Activated CD8-positive, alpha-beta T cell treated with anti-CD3 and anti-CD28 coated beads for 36 hours (primary cell): ENCODE data around the gene SCAF1. TPM values are rescaled to one million over a fixed set of nuclear protein-coding genes. Genes with fewer than 3 reads are reported as not detected.

Experiments
- ATAC-seq: fragments of 200-7000 bp; cut with Tn5 transposase; one replicate; pipeline ENCODE4 v1.10.0; 2021; ENCODE audit warnings: mild to moderate bottlenecking, moderate library complexity
- CTCF ChIA-PET: fragments of 350-600 bp; sonication (Branson Sonifier 250); formaldehyde crosslinking; loops from one replicate; lab custom pipeline; 2021; ENCODE audit warnings: antibody characterized with exemption; lab: Charles Lee
- POLR2A ChIA-PET: fragments of 350-600 bp; sonication (Branson Sonifier 250); formaldehyde crosslinking; loops from one replicate; lab custom pipeline; 2021; ENCODE audit warnings: antibody characterized with exemption; lab: Charles Lee
- DNase-seq: peaks from one replicate; pipeline ENCODE4 v3.0.0-alpha.2; 2020
- H3K27ac Mint-ChIP-seq: one replicate; pipeline ENCODE4 v1.8.0; 2021; ENCODE audit warnings: mild to moderate bottlenecking, mixed read lengths
- H3K27me3 Mint-ChIP-seq: one replicate; pipeline ENCODE4 v1.8.0; 2021; ENCODE audit warnings: mixed read lengths
- H3K36me3 Mint-ChIP-seq: one replicate; pipeline ENCODE4 v1.8.0; 2021; ENCODE audit warnings: low read depth, mixed read lengths
- H3K4me1 Mint-ChIP-seq: one replicate; pipeline ENCODE4 v1.8.0; 2021; ENCODE audit warnings: low read depth, mixed read lengths
- H3K4me3 Mint-ChIP-seq: one replicate; pipeline ENCODE4 v1.8.0; 2021; ENCODE audit warnings: mild to moderate bottlenecking, moderate library complexity, mixed read lengths
- H3K9me3 Mint-ChIP-seq: one replicate; pipeline ENCODE4 v1.8.0; 2021; ENCODE audit warnings: mixed read lengths
- CTCF ChIP-seq: fragments of 200-600 bp; IDR thresholded peaks from one replicate; pipeline ENCODE4 v1.8.0; 2022; ENCODE audit warnings: antibody characterized with exemption, mild to moderate bottlenecking
- intact Hi-C: fragments of 100-400 bp; cut with micrococcal nuclease; formaldehyde crosslinking; loops from one replicate; pipeline ENCODE4 v1.10.0; 2022
- total RNA-seq, 2 experiments: library from RNA; stranded (reverse); gene quantifications; one replicate each; pipeline ENCODE4 v1.2.3, GENCODE V29; 2021

SCAF1 gene
- total RNA-seq, 2 experiments from 2014 or later = 54.5 to 57.2 TPM

GRCh38 chr19:49594157-49594992 is 47.6 kb upstream of the SCAF1 start:
- CTCF ChIA-PET = no interaction called here
- POLR2A ChIA-PET = interaction anchor here (1.1 to 1.9 kb wide), 4 partner anchors 14 to 102 kb away, joined by 3 to 8 read pairs (median 5); partner anchors contain the start of genes NOSIP and SCAF1
- Mint-ChIP-seq H3K27me3 (no peaks in the 10 kb centered on the region), H3K36me3 (peaks cover 19% of the 10 kb centered on the region), H3K27ac (peak overlapping the region; percentile 81), H3K9me3 (no peaks in the 10 kb centered on the region), H3K4me1 (peaks cover 18% of the 10 kb centered on the region), H3K4me3 (peak overlapping the region; percentile 77)
- DNase-seq (no peak), ATAC-seq (no peak)
- intact Hi-C loops = loop anchor here (5.0 kb wide), 1 partner anchor 83 kb away; the partner anchor contains the start of gene PRMT1
- TF ChIP-seq CTCF = no peak

GRCh38 chr19:49594993-49595818 is 46.8 kb upstream of the SCAF1 start:
- Mint-ChIP-seq H3K36me3 (peaks cover 23% of the 10 kb centered on the region), H3K27ac (no peak overlapping the region), H3K4me1 (peaks cover 15% of the 10 kb centered on the region), H3K9me3 (no peaks in the 10 kb centered on the region), H3K4me3 (no peak overlapping the region), H3K27me3 (no peaks in the 10 kb centered on the region)
- ATAC-seq = no peak
- POLR2A ChIA-PET = interaction anchor here (0.9 to 1.9 kb wide), 6 partner anchors 13 to 85 kb away, joined by 3 to 8 read pairs (median 3); partner anchors contain the start of genes NOSIP and SCAF1
- CTCF ChIA-PET = no interaction called here
- intact Hi-C loops = loop anchor here (5.0 kb wide), 1 partner anchor 82 kb away; the partner anchor contains the start of gene PRMT1
- DNase-seq = no peak
- no peak for TF ChIP-seq CTCF

- H3K36me3 Mint-ChIP-seq = peaks cover 24% of the 10 kb centered on the region
- ATAC-seq (no peak), DNase-seq (no peak)
- no peaks in the 10 kb centered on the region for H3K27me3 Mint-ChIP-seq
- POLR2A ChIA-PET = interaction anchor here (0.9 to 1.9 kb wide), 6 partner anchors 13 to 84 kb away, joined by 3 to 8 read pairs (median 3); partner anchors contain the start of gene SCAF1
- intact Hi-C loops = no loop called here
- no peak for TF ChIP-seq CTCF
- CTCF ChIA-PET = no interaction called here
- H3K4me1 Mint-ChIP-seq = peaks cover 17% of the 10 kb centered on the region
- H3K9me3 Mint-ChIP-seq = no peaks in the 10 kb centered on the region
- no peak overlapping the region for H3K27ac Mint-ChIP-seq
- H3K4me3 Mint-ChIP-seq = no peak overlapping the region
These were observed 46.1 kb upstream of the SCAF1 start for GRCh38 chr19:49595819-49596404.

GRCh38 chr19:49596407-49596806 is 45.6 kb upstream of the SCAF1 start:
- H3K9me3 Mint-ChIP-seq = no peaks in the 10 kb centered on the region
- CTCF ChIA-PET = no interaction called here
- DNase-seq (no peak), ATAC-seq (no peak)
- H3K4me3 Mint-ChIP-seq = no peak overlapping the region
- H3K27me3 Mint-ChIP-seq = no peaks in the 10 kb centered on the region
- H3K27ac Mint-ChIP-seq = no peak overlapping the region
- POLR2A ChIA-PET = interaction anchor here (0.9 to 1.4 kb wide), 3 partner anchors 12 to 60 kb away, joined by 3 to 4 read pairs (median 3); no protein-coding TSS in a partner anchor
- H3K36me3 Mint-ChIP-seq = peaks cover 27% of the 10 kb centered on the region
- no peak for TF ChIP-seq CTCF
- peaks cover 19% of the 10 kb centered on the region for H3K4me1 Mint-ChIP-seq
- intact Hi-C loops = no loop called here
